Measurements from ENCODE around the gene KAT2A. TPM values are rescaled to one million over a fixed set of nuclear protein-coding genes. Genes with fewer than 3 reads are reported as not detected.

Gene KAT2A
- polyA plus RNA-seq, 1 donor from 2014 or later = 26.7 TPM

DNA sequence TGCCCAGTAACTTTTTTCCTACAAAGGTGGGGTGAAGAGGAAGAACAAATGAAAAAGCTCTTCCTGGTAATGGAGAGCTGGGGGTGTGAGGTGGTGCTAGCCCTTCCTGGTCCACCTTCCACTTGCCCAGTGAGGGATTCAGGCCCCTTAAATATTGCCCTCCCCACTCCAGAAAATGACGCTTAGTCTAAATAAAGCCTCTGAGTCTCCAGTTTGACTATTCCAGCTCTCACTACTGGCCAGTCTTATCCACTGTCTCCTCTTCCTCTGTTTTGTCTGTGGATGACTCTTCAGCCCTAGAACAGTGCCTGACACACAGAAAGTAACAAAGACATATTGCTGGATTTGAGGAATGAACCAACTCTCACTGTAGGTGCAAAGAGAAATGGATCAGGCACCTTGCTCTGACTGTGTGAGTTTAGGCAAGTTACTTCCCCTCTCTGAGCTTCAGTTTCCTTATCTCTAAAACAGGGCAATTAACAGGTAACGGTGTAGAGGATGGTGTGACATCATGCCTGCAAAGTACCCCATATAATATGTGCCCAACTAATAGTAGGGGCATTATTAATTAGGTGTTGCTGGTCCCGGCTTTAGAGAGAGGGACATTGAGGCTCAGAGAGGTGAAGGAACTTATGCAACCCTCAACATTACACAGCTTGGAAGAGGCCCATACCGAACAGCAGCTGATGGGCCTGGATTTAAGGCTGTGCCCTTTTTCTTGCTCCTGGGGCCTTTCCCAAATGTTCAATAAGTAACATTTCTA lies 44.2 kb downstream of the KAT2A start:
- H3K4me1 Mint-ChIP-seq = peaks cover under 1 to 4% (median 3%) of the 10 kb centered on the region in 3 donors
- no peak overlapping the region for H3K27ac Mint-ChIP-seq
- peaks cover 2% of the 10 kb centered on the region for H3K36me3 Mint-ChIP-seq
- H3K4me3 Mint-ChIP-seq = no peak overlapping the region
- H3K27me3 Mint-ChIP-seq = peaks cover 6% of the 10 kb centered on the region
- H3K9me3 Mint-ChIP-seq = no peaks in the 10 kb centered on the region

DNA sequence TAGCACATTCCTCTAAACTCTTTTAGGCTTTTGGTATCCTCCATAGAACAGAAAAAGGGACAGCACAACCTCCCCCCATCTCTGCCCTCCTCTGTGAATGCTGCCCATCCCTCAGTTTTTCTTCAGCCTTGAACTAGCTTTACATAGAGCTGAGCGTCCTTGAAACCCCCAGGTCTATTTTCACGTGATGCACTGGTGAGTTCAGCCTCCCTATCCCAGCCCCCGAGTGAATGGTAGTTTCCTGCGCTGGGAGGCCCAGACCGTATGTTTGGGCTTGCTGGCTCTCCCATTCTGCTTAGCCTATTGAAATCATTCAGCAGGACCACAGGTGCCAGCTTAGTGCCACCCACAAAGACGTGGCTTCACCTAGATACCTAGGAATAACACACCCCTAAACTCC lies 45.4 kb downstream of the KAT2A start:
- no peak overlapping the region for H3K4me3 Mint-ChIP-seq
- no peaks in the 10 kb centered on the region for H3K9me3 Mint-ChIP-seq
- H3K4me1 Mint-ChIP-seq = peaks cover 3 to 5% (median 4%) of the 10 kb centered on the region in 3 donors
- no peak overlapping the region for H3K27ac Mint-ChIP-seq
- H3K27me3 Mint-ChIP-seq = peaks cover 12% of the 10 kb centered on the region
- H3K36me3 Mint-ChIP-seq = peaks cover 2% of the 10 kb centered on the region

DNA sequence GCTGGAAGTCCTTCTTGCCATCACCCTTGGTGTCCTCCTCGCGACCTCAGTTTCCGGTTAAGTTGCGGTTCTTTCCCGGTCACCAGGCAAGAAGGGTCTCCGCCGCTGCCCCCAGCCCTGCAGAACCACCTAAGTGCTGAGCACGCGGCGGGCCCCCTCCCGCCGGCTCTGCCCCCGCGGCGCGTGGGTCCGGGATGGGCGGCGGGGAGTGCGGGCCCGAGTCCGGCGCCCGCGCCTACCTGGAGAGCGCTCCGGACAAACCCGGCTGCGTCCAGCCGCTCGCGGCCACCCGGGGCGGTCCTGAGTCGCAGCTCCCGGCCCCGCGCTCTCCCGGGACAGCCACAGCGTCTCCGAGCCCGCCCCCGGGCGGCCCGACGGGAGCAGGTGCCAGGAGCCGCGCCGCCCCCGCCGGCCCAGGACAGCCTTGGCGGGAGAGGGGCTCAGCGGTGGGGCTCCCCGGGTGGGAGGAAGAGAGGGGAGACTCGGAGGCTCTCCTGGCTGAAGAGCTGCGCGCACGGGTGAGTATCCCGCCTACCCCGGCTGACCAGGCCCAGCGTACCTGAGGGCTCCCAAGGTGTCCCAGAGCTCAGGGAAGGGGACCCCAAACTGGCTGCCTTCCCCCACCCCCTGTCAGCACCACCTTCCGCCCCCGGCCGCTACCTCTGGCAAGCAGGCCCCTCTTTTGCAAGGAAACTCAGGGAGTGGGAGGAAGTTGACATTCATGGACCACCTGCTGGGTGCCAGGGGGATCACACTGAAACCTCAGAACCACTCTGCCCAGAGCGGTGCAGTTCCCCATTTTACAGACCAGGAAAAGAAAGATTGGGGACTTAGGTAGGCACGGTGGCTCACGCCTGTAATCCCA lies 48.6 kb downstream of the KAT2A start:
- peaks cover 12% of the 10 kb centered on the region for H3K27me3 Mint-ChIP-seq
- no peaks in the 10 kb centered on the region for H3K9me3 Mint-ChIP-seq
- peaks cover 2% of the 10 kb centered on the region for H3K36me3 Mint-ChIP-seq
- H3K27ac Mint-ChIP-seq = no peak overlapping the region
- H3K4me1 Mint-ChIP-seq = peaks cover 3 to 5% (median 4%) of the 10 kb centered on the region in 3 donors
- peak overlapping the region in 3 of 4 donors; percentile 30 to 90 (median 88) for H3K4me3 Mint-ChIP-seq

DNA sequence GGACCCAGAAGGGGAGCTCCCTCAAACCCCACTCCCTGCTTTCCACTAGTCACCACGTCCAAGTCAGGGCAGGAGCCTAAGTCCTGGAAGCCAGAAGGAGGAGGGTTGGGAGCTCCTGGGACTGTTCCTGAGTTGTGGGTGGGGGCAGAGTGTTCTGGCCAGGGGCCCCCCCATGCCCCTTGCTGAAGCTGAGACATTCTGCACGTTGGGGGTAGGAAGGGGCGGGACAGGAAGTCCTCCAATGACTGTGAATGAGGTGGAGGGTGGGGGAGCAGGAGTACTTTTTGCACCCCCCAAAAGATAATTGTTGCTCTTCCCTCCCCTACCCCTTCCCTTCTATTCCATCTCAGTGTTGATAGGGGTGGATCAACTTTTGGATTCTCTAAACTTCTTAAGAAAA lies 49.4 kb downstream of the KAT2A start:
- H3K27ac Mint-ChIP-seq = no peak overlapping the region
- peaks cover 12% of the 10 kb centered on the region for H3K27me3 Mint-ChIP-seq
- no peaks in the 10 kb centered on the region for H3K9me3 Mint-ChIP-seq
- peaks cover 2% of the 10 kb centered on the region for H3K36me3 Mint-ChIP-seq
- peaks cover 3 to 5% (median 4%) of the 10 kb centered on the region in 3 donors for H3K4me1 Mint-ChIP-seq
- H3K4me3 Mint-ChIP-seq = peak overlapping the region in 3 of 4 donors; percentile 30 to 90 (median 82)

DNA sequence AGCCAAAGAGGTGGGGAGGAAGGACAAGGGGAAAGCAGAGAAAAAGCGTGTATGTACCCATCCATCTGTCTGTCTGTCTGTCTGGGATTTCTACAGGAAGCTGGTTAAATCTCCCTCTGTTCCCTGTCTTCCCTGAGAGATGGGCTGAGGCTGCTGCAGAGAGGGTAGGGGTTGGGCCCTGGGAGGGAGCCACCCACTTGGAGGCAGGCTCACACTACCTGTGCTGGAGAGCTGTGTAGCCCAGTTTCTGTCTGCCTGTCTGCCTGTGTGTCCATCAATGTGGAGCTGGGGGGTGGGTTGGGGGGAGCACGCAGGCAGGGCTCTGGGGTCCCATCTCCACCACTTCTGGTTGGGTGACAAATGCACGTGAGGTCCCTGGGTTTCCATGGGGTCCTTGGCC lies 52.2 kb downstream of the KAT2A start:
- Mint-ChIP-seq H3K27me3 (peaks cover 14% of the 10 kb centered on the region), H3K4me3 (no peak overlapping the region), H3K4me1 (peaks cover 5 to 8% (median 7%) of the 10 kb centered on the region in 3 donors), H3K9me3 (no peaks in the 10 kb centered on the region), H3K27ac (no peak overlapping the region), H3K36me3 (peaks cover under 1% of the 10 kb centered on the region)

DNA sequence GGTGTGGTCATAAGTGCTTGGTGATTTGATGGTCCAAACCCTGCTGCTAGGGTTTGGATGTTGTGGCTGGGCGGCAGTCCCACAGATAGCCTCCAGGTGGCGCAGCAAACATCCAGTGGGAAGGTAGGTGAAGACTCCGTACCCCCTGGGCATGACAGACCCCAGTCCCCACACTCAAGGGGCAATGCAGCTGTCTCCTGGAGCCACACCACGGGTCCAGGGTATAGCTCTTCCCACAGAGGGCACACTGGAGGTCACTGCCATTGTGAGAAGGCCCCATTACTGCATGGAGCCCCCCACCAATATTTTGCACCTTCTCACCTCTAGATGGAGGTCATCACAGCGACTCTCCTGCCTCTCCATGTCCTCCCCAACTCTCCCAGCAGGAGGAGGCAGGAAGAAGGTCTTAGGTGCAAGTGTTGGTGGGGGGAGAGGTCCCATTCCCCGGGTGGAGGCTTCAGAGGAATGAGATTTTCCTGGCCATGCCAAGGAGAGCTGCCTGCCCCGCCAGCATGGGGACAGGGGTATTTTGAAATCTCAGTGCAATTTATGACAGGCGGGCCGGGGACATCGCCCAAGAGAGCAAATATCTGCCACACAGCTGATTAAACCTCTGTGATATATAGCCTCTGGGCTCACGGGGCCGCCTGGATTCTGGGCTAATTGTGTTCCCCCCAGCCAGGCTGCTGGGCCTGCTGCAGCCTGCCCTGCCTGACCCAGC lies 53.6 kb downstream of the KAT2A start:
- H3K4me1 Mint-ChIP-seq = peaks cover 10 to 13% (median 12%) of the 10 kb centered on the region in 3 donors
- peak overlapping the region in 1 of 3 donors; percentile 16 for H3K27ac Mint-ChIP-seq
- no peaks in the 10 kb centered on the region for H3K9me3 Mint-ChIP-seq
- H3K27me3 Mint-ChIP-seq = peaks cover 11% of the 10 kb centered on the region
- H3K4me3 Mint-ChIP-seq = no peak overlapping the region
- H3K36me3 Mint-ChIP-seq = no peaks in the 10 kb centered on the region

DNA sequence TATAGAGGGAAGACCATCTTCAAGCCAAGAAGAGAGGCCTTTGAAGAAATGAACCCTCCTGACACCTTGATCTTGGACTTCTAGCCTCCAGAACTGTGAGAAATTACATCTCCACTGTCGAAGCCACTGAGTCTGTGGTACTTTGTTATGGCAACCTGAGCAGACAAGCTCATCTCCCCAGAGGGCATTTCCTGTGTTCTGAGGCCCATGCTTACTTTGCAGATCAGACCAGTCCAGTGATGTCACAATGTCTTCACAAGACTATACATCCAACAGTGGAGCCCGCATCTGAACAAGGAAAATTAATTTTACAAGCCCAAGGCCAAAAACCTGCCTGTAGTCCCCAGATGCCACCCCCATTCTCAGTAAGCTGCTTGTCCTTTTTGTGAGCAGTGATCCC lies 56.0 kb downstream of the KAT2A start:
- peak overlapping the region in 1 of 3 donors; percentile 63 for H3K27ac Mint-ChIP-seq

More for the DNA sequence above, 56.0 kb downstream of the KAT2A start:
- Mint-ChIP-seq H3K27me3 (peaks cover 2% of the 10 kb centered on the region), H3K9me3 (no peaks in the 10 kb centered on the region), H3K36me3 (no peaks in the 10 kb centered on the region), H3K4me1 (peaks cover 8 to 10% (median 10%) of the 10 kb centered on the region in 3 donors), H3K4me3 (no peak overlapping the region)

Other genes with a start within 250 kb of the KAT2A start
- 52.9 TPM for gene ACLY, start 202.4 kb downstream of the KAT2A start, polyA plus RNA-seq
- 0.10 TPM for gene ODAD4, start 190.8 kb downstream of the KAT2A start, polyA plus RNA-seq
- 53.0 TPM for gene CNP, start 154.6 kb downstream of the KAT2A start, polyA plus RNA-seq
- 82.3 TPM for gene DNAJC7, start 103.9 kb downstream of the KAT2A start, polyA plus RNA-seq
- 30.7 TPM for gene NKIRAS2, start 101.3 kb downstream of the KAT2A start, polyA plus RNA-seq
- gene C17orf113, start 70.8 kb downstream of the KAT2A start, polyA plus RNA-seq = 0.48 TPM
- gene ZNF385C, start 22.9 kb downstream of the KAT2A start, polyA plus RNA-seq = 0.09 TPM
- 13.3 TPM for gene DHX58, start 8.7 kb downstream of the KAT2A start, polyA plus RNA-seq
- 0.15 TPM for gene HSPB9, start 1.4 kb upstream of the KAT2A start, polyA plus RNA-seq
- 86.8 TPM for gene RAB5C, start 33.6 kb upstream of the KAT2A start, polyA plus RNA-seq
- not detected for gene KCNH4, start 59.8 kb upstream of the KAT2A start, polyA plus RNA-seq
- not detected for gene HCRT, start 64.1 kb upstream of the KAT2A start, polyA plus RNA-seq
- 24.3 TPM for gene GHDC, start 73.1 kb upstream of the KAT2A start, polyA plus RNA-seq
- gene STAT5B, start 155.0 kb upstream of the KAT2A start, polyA plus RNA-seq = 60.4 TPM
- 63.0 TPM for gene STAT5A, start 167.1 kb upstream of the KAT2A start, polyA plus RNA-seq